Thyroid gland (tissue), 4 donors: ENCODE measurements around the gene TSC22D1. TPM values are rescaled to one million over a fixed set of nuclear protein-coding genes. Genes with fewer than 3 reads are reported as not detected.

Experiments used
- DNase-seq, 2 donors: peaks; one replicate each; pipeline ENCODE4 v3.0.0-alpha.2; 2019
- H3K27ac ChIP-seq, 3 donors: fragments of 200-600 bp; sonication (generic); 1 replicate in 2 of 3; 2 replicates in 1 of 3; pipeline ENCODE4 v1.5.1; 2016 to 2019; ENCODE audit warnings: mild to moderate bottlenecking in 1 of 3, moderate library complexity in 1 of 3
- H3K27me3 ChIP-seq: fragments of 200-600 bp; sonication (generic); one replicate; pipeline ENCODE4 v1.5.1; 2019
- H3K36me3 ChIP-seq, 2 donors: fragments of 200-600 bp; sonication (generic); one replicate each; pipeline ENCODE4 v1.5.1; 2016 to 2019
- H3K4me1 ChIP-seq, 2 donors: fragments of 200-600 bp; sonication (generic); one replicate each; pipeline ENCODE4 v1.5.1; 2017 to 2019
- H3K4me3 ChIP-seq, 3 donors: fragments of 200-600 bp; sonication (generic); replicated peaks in 1 of 3; 1 replicate in 2 of 3; 2 replicates in 1 of 3; pipeline ENCODE4 v1.5.1; 2016; ENCODE audit warnings: mild to moderate bottlenecking in 1 of 3
- H3K9me3 ChIP-seq: fragments of 200-600 bp; sonication (generic); one replicate; pipeline ENCODE4 v1.5.1; 2017
- CTCF ChIP-seq, 6 experiments: fragments of 200-600 bp in 3 of 6; fragments of 450-650 bp in 3 of 6; sonication (generic) in 3 of 6; IDR thresholded peaks; one replicate each; pipeline ENCODE4 v1.5.1; 2016 to 2019; ENCODE audit warnings: antibody characterized with exemption in 6 of 6, mild to moderate bottlenecking in 2 of 6, inconsistent platforms in 1 of 6, moderate library complexity in 1 of 6
- POLR2A ChIP-seq, 2 donors: fragments of 450-650 bp; IDR thresholded peaks; one replicate each; pipeline ENCODE4 v1.6.1; 2017; ENCODE audit warnings: antibody characterized with exemption in 2 of 2, mild to moderate bottlenecking in 2 of 2, moderate library complexity in 1 of 2
- WGBS, 2 donors: methylation state at CpG; one replicate each; pipeline ENCODE4 v1.1.5; 2017; 5-methylcytosine and 5-hydroxymethylcytosine counted together
- intact Hi-C: fragments of 100-400 bp; cut with DNase I; formaldehyde crosslinking; loops from one replicate; pipeline ENCODE4 v1.15.1; 2023
- total RNA-seq, 4 donors: library from RNA; depleted of rRNA; stranded (reverse); fragments of >200 nt; gene quantifications; one replicate each; pipeline ENCODE4 v1.2.3, GENCODE V29; 2016

Gene TSC22D1
- total RNA-seq, 4 donors from 2014 or later = 78.0 to 103 (median 90.5) TPM

DNA sequence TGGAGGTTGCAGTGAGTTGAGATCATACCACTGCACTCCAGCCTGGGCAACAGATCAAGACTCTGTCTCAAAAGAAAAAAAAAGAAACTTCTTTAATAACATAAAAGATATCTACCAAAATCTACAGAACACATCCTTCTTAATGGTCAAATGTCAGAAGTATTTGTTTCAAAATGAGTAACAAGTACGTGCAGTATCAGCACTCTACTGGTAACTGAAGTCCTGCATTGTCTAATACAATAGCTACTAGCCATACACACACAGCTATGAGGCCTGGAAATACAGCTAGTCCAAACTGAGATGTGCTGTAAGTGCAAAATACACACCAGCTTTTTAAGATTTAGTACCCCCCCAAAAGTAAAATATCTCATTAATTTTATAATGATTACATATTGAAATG is 88.1 kb downstream of the TSC22D1 start:
- Histone ChIP-seq H3K27ac (no peak overlapping the region), H3K36me3 (no peaks in the 10 kb centered on the region), H3K4me1 (no peaks in the 10 kb centered on the region), H3K4me3 (no peak overlapping the region), H3K9me3 (no peaks in the 10 kb centered on the region), H3K27me3 (no peaks in the 10 kb centered on the region)
- no peak for DNase-seq
- TF ChIP-seq CTCF (IDR thresholded peaks at IDR 0.05) = no peak
- no peak for TF ChIP-seq POLR2A (IDR thresholded peaks at IDR 0.05)
- intact Hi-C loops = no loop called here
- WGBS, 2 donors = 88 to 97% methylated on average over 1 of the region's 1 CpG

GRCh38 chr13:44484562-44485138 is 91.5 kb downstream of the TSC22D1 start:
- H3K4me3 ChIP-seq = no peak overlapping the region
- H3K27me3 ChIP-seq = no peaks in the 10 kb centered on the region
- no peaks in the 10 kb centered on the region for H3K9me3 ChIP-seq
- no peak for DNase-seq
- 80 to 85% methylated on average over 4 of the region's 4 CpGs for WGBS, 2 donors
- no peaks in the 10 kb centered on the region for H3K36me3 ChIP-seq
- TF ChIP-seq CTCF (IDR thresholded peaks at IDR 0.05) (no peak), POLR2A (IDR thresholded peaks at IDR 0.05) (no peak)
- intact Hi-C loops = no loop called here
- H3K4me1 ChIP-seq = no peaks in the 10 kb centered on the region
- H3K27ac ChIP-seq = no peak overlapping the region

DNA sequence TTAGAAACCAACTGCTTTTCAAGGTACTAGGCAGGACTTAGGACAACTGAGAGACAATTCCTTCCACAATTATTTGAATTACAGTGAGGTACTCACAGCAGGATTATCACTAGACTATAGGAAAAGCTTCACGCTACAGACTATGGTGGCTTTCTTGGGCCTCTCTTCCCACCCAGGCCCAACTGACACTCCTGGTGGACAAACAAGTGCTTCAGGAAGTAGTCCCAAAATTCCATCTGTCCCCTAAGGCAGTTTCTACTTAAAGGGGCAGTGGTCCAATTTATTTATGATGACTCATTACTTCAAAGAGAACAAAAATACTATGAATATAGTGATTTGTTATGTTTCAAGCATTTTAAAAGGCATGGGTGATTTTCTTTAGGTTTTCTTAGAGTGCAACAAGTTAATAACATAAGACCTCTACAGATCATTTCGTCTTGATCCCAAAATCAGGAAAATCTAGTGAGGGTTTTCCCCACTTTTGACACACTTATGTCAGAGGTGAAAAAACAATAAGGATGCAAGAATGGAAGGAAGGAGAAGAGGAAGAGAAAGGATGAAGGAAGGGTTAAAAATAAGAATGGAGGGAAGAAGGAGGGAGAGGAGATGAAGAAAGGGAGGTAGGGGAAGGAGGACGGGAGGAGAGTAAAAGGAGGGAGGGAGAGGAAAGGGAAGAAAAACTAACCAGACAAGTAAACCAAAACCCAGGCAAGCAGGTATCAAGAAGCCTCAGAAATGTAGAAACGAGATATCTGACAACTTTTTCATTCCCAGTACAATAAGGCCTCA is 101.8 kb downstream of the TSC22D1 start:
- H3K9me3 ChIP-seq = no peaks in the 10 kb centered on the region
- H3K4me3 ChIP-seq = no peak overlapping the region
- TF ChIP-seq POLR2A (IDR thresholded peaks at IDR 0.05) = no peak
- no peak for TF ChIP-seq CTCF (IDR thresholded peaks at IDR 0.05)
- intact Hi-C loops = loop anchor here (5.0 kb wide), 1 partner anchor 567 kb away; no protein-coding TSS in a partner anchor
- H3K27me3 ChIP-seq = no peaks in the 10 kb centered on the region
- no peak for DNase-seq
- no peak overlapping the region for H3K27ac ChIP-seq
- no peaks in the 10 kb centered on the region for H3K36me3 ChIP-seq
- peaks cover 0 to 8% of the 10 kb centered on the region in 2 donors for H3K4me1 ChIP-seq
- 87 to 88% methylated on average over 4 of the region's 4 CpGs for WGBS, 2 donors

DNA sequence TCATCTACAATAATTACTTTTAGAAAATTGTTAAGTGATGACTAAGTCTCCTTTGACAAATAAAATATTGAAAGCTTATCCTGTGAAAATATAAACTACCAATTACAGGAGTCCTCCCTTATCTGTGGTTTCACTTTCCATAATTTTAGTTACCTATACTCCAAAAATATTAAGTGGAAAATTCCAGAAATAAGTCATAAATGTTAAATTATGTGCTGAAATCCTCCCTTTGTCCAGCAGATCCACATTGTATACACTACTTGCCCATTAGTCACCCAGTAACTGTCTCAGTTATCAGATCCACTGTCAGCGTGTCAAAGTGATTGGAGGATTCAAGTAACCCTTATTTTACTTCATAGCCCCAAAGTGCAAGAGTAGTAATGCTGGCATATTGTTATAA is 104.4 kb downstream of the TSC22D1 start:
- TF ChIP-seq CTCF (IDR thresholded peaks at IDR 0.05) (no peak), POLR2A (IDR thresholded peaks at IDR 0.05) (no peak)
- 82 to 95% methylated on average over 1 of the region's 1 CpG for WGBS, 2 donors
- no peak for DNase-seq
- intact Hi-C loops = loop anchor here (5.0 kb wide), 1 partner anchor 564 kb away; no protein-coding TSS in a partner anchor
- no peaks in the 10 kb centered on the region for H3K27me3 ChIP-seq
- peaks cover 0 to 8% of the 10 kb centered on the region in 2 donors for H3K4me1 ChIP-seq
- H3K4me3 ChIP-seq = no peak overlapping the region
- H3K36me3 ChIP-seq = no peaks in the 10 kb centered on the region
- H3K9me3 ChIP-seq = no peaks in the 10 kb centered on the region
- no peak overlapping the region for H3K27ac ChIP-seq
